Activated T-helper 17 cell treated with anti-CD3 and anti-CD28 coated beads, Interleukin-2, amount 50 U/mL, for 72 hours (primary cell): ENCODE data around the gene PRKCA. TPM values are rescaled to one million over a fixed set of nuclear protein-coding genes. Genes with fewer than 3 reads are reported as not detected.
A peak's percentile ranks its signal among the peaks of the same experiment; 100 is the strongest.
"Not testable (repeated sequence)": the region's sequence is repeated elsewhere in the genome, so short reads cannot be mapped to it uniquely, and the experiment has no call there.

Experiments
- ATAC-seq: fragments of 150-1000 bp; cut with Tn5 transposase; replicated peaks from 2 replicates; pipeline ENCODE4 v1.10.0; 2021; ENCODE audit warnings: mild to moderate bottlenecking, moderate library complexity
- H3K27ac Mint-ChIP-seq: one replicate; pipeline ENCODE4 v1.8.0; 2022; ENCODE audit warnings: mixed read lengths
- H3K27me3 Mint-ChIP-seq: one replicate; pipeline ENCODE4 v1.8.0; 2022; ENCODE audit warnings: mixed read lengths
- H3K36me3 Mint-ChIP-seq: one replicate; pipeline ENCODE4 v1.8.0; 2022; ENCODE audit warnings: low read depth, mild to moderate bottlenecking, mixed read lengths
- H3K4me1 Mint-ChIP-seq: one replicate; pipeline ENCODE4 v1.8.0; 2022; ENCODE audit warnings: mixed read lengths
- H3K4me3 Mint-ChIP-seq: one replicate; pipeline ENCODE4 v1.8.0; 2022; ENCODE audit warnings: mild to moderate bottlenecking, mixed read lengths
- H3K9me3 Mint-ChIP-seq: one replicate; pipeline ENCODE4 v1.8.0; 2022; ENCODE audit warnings: mixed read lengths
- total RNA-seq, 2 donors: library from RNA; stranded (reverse); gene quantifications; one replicate each; pipeline ENCODE4 v1.2.3, GENCODE V29; 2022

PRKCA gene
- total RNA-seq, 2 donors from 2014 or later = 58.2 to 86.0 TPM

GRCh38 chr17:66324381-66325004 is 22.1 kb downstream of the PRKCA start:
- H3K27me3 Mint-ChIP-seq, ATAC-seq, H3K9me3 Mint-ChIP-seq, H3K4me3 Mint-ChIP-seq, H3K27ac Mint-ChIP-seq: not testable (repeated sequence)
- H3K36me3 Mint-ChIP-seq = peaks cover 53% of the 10 kb centered on the region
- H3K4me1 Mint-ChIP-seq = peaks cover 40% of the 10 kb centered on the region

DNA sequence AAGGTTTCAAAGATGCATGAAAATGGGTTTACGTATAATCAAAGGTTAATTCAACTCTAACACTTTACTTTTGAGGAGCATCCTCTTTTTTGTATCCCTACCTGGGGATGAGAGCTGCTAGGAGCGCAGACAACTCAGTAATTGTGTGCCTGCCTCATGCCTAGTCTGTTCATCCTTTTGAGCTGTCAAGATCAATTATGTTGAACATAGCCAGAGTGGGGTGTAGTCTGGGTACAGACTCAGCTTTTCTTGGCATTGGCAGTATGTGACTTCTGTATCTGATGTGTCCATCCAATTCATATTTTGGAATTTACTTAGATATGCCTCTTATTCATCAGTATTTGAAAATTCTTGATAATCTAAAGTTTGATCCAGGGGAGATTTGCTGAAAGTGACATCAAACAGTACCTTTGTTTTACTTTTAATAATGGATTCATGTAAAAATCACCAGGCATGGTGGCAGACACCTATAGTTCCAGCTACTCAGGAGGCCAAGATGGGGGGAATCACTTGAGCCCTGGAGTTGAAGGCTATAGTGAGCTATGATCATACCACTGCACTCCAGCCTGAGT is 24.1 kb downstream of the PRKCA start:
- peak overlapping the region; percentile 13 for H3K4me3 Mint-ChIP-seq
- no peak for ATAC-seq
- peak overlapping the region; percentile 60 for H3K27ac Mint-ChIP-seq
- peaks cover 52% of the 10 kb centered on the region for H3K4me1 Mint-ChIP-seq
- no peaks in the 10 kb centered on the region for H3K27me3 Mint-ChIP-seq
- H3K36me3 Mint-ChIP-seq = peaks cover 48% of the 10 kb centered on the region
- no peaks in the 10 kb centered on the region for H3K9me3 Mint-ChIP-seq

DNA sequence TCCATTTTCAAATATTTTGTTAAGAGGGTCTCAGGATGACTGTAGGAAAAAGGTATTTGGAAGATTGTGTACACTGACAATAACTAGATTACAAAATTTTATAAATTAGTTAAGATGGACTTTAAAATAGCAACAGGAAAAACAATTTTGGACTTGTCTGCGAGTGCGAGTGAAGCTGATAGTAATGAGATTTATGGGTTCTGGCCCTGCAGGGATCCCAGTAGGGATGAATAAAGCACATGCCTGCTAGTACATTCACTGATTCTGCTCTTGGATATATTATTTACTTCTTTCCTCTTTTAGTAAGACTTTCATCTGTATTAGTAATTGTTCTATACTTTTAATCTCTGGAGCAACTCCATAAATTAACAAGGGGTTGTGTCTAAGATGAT is 28.2 kb downstream of the PRKCA start:
- H3K27ac Mint-ChIP-seq = peak overlapping the region; percentile 84
- no peak for ATAC-seq
- peaks cover 41% of the 10 kb centered on the region for H3K36me3 Mint-ChIP-seq
- peak overlapping the region; percentile 81 for H3K4me3 Mint-ChIP-seq
- no peaks in the 10 kb centered on the region for H3K27me3 Mint-ChIP-seq
- peaks cover 52% of the 10 kb centered on the region for H3K4me1 Mint-ChIP-seq
- H3K9me3 Mint-ChIP-seq = no peaks in the 10 kb centered on the region

DNA sequence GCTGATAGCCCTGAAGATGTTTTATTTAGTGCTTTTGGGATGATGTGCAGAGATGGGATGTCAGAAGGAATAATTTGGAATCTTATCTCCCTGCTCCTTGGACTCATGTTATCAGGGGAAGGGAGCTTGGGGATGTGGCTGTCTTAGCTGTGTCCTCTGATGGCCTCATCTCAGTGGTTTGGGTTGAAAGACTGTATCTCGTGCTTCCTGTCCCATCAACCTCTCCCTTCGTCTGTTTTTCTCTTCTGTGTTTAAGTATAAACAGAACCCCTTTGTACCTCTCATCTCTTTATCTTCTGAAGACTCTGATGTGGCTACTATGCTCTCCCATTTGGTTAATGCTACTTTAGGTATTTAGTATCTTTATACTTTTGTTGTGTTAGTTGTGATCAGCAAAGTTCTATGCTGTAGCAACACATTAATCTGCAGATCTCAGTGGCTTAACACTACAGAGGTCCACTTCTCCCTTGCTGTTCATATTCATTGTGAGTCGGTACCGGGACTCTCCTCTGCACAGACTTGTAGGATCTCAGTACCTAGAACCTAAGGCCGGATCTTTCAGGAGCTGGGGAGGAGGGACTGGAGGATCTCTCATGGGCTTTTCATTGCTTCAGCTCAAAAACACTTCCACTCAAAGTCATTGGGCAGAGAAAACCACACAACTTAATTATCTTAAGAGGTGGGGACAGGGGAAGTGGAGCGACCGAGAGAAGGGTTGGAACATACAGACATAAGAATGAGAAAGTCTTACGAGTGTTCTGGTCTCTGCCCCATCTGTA is 28.8 kb downstream of the PRKCA start:
- no peaks in the 10 kb centered on the region for H3K27me3 Mint-ChIP-seq
- peak; percentile 82 for ATAC-seq
- H3K4me3 Mint-ChIP-seq = peak overlapping the region; percentile 81
- H3K9me3 Mint-ChIP-seq = no peaks in the 10 kb centered on the region
- peaks cover 41% of the 10 kb centered on the region for H3K36me3 Mint-ChIP-seq
- H3K27ac Mint-ChIP-seq = peak overlapping the region; percentile 84
- peaks cover 49% of the 10 kb centered on the region for H3K4me1 Mint-ChIP-seq

DNA sequence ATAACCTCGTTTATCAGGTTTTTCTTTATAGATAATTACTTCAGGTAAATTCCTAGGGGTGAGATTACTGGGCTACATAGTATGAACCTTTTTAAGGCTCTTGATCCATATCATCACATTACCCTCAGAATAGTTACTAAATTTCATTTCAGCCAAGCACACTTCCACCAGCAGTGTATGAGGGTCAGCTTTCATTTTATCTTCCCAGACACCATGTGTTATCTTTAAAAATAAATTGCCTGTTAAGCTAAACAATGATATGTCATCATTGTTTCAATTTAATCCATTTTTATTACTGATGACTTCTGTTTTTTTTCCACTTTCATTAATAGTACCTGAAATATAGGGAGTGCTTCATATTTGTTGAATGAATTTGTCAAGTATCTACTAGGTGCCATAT is 33.4 kb downstream of the PRKCA start:
- no peak overlapping the region for H3K27ac Mint-ChIP-seq
- H3K4me1 Mint-ChIP-seq = peaks cover 46% of the 10 kb centered on the region
- ATAC-seq = no peak
- H3K9me3 Mint-ChIP-seq = no peaks in the 10 kb centered on the region
- H3K27me3 Mint-ChIP-seq = no peaks in the 10 kb centered on the region
- H3K36me3 Mint-ChIP-seq = peaks cover 36% of the 10 kb centered on the region
- no peak overlapping the region for H3K4me3 Mint-ChIP-seq

GRCh38 chr17:66337268-66337667 is 34.9 kb downstream of the PRKCA start:
- H3K27me3 Mint-ChIP-seq = no peaks in the 10 kb centered on the region
- peaks cover 46% of the 10 kb centered on the region for H3K36me3 Mint-ChIP-seq
- H3K4me1 Mint-ChIP-seq = peaks cover 38% of the 10 kb centered on the region
- H3K27ac Mint-ChIP-seq = peak overlapping the region; percentile 47
- peak overlapping the region; percentile 13 for H3K4me3 Mint-ChIP-seq
- H3K9me3 Mint-ChIP-seq = no peaks in the 10 kb centered on the region
- ATAC-seq = peak; percentile 94

DNA sequence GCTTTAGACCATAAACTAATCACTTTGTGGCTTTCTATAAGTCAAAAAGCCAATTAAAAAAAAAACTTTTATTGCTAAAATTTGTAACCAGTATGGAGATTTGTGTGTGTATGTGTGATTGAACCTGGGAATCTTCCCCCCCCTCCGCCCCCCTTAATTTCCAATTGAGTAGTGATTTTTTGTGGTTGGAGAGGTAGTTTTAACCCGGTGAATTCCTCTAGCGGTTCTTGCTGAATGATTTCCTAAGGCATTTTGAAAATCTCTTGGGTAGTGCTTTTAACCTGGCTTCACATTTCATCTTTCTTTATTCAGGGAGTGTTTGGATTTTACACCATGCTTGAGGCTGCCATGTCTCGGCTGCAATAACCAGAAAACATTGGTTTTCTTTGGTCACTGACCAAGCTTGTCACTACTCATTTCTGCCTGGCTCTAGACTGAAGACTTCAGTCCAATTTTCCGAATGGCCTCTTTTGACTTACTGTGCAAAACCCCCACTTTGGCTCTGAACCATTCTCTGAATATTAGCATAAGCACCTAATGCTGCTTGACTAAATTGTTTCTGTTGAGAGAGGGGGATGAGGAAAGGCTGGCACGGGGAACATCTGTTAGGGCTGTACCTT is 35.6 kb downstream of the PRKCA start:
- no peaks in the 10 kb centered on the region for H3K9me3 Mint-ChIP-seq
- no peaks in the 10 kb centered on the region for H3K27me3 Mint-ChIP-seq
- peaks cover 46% of the 10 kb centered on the region for H3K36me3 Mint-ChIP-seq
- peak overlapping the region; percentile 60 for H3K27ac Mint-ChIP-seq
- peak overlapping the region; percentile 54 for H3K4me3 Mint-ChIP-seq
- peak; percentile 40 for ATAC-seq
- H3K4me1 Mint-ChIP-seq = peaks cover 38% of the 10 kb centered on the region

- H3K27ac Mint-ChIP-seq = peak overlapping the region; percentile 60
- H3K9me3 Mint-ChIP-seq = no peaks in the 10 kb centered on the region
- peaks cover 54% of the 10 kb centered on the region for H3K36me3 Mint-ChIP-seq
- no peaks in the 10 kb centered on the region for H3K27me3 Mint-ChIP-seq
- no peak for ATAC-seq
- H3K4me3 Mint-ChIP-seq = peak overlapping the region; percentile 54
- peaks cover 38% of the 10 kb centered on the region for H3K4me1 Mint-ChIP-seq
Measured at GRCh38 chr17:66338937-66339336, 36.5 kb downstream of the PRKCA start.

GRCh38 chr17:66339561-66339960 is 37.1 kb downstream of the PRKCA start:
- Mint-ChIP-seq H3K27me3 (no peaks in the 10 kb centered on the region), H3K36me3 (peaks cover 50% of the 10 kb centered on the region), H3K4me1 (peaks cover 33% of the 10 kb centered on the region), H3K9me3 (no peaks in the 10 kb centered on the region), H3K4me3 (peak overlapping the region; percentile 54), H3K27ac (no peak overlapping the region)
- no peak for ATAC-seq

DNA sequence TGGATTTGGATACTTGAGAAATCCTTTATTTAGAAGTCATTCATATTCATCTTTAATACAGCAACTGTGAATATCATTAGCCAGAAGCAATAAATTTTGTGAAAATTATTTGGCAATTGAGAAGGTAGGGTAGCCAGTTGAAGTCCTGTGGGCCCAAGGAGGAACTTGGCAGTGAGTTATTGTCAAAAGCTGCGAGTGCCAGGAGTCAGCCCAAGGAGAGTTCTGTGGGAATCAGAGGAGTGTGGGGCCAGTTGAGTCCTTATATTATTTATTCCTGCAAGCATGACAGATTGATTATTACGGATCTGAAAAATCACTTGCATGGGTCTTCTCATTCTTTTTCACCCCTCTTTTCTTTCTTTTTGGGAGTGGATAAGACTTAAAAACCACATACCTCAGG is 38.3 kb downstream of the PRKCA start:
- no peak for ATAC-seq
- Mint-ChIP-seq H3K36me3 (peaks cover 46% of the 10 kb centered on the region), H3K4me1 (peaks cover 31% of the 10 kb centered on the region), H3K27me3 (no peaks in the 10 kb centered on the region), H3K4me3 (no peak overlapping the region), H3K9me3 (no peaks in the 10 kb centered on the region), H3K27ac (no peak overlapping the region)

- Mint-ChIP-seq H3K4me3 (no peak overlapping the region), H3K27ac (no peak overlapping the region), H3K4me1 (peaks cover 31% of the 10 kb centered on the region), H3K27me3 (no peaks in the 10 kb centered on the region), H3K9me3 (no peaks in the 10 kb centered on the region), H3K36me3 (peaks cover 46% of the 10 kb centered on the region)
- ATAC-seq = no peak
Measured at GRCh38 chr17:66341462-66341861, 39.0 kb downstream of the PRKCA start.

DNA sequence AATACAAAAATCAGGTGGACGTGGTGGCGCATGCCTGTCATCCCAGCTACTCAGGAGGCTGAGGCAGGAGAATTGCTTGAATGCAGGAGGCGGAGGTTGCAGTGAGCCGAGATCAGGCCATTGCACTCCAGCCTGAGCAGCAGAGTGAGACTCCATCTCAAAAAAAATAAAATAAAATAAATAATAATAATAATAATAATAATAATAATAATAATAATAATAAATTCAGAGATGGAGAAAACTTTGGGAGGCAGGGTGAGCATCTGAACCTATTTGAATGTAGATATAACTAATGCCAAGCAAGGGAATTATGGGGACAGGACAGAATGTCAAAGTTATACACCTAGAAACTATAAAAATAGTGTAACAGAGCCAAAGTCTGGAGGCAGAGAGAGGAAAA is 39.9 kb downstream of the PRKCA start:
- peaks cover 46% of the 10 kb centered on the region for H3K36me3 Mint-ChIP-seq

GRCh38 chr17:66343531-66344078 is 41.2 kb downstream of the PRKCA start:
- Mint-ChIP-seq H3K4me1 (peaks cover 29% of the 10 kb centered on the region), H3K27ac (no peak overlapping the region), H3K27me3 (no peaks in the 10 kb centered on the region), H3K9me3 (no peaks in the 10 kb centered on the region), H3K36me3 (peaks cover 37% of the 10 kb centered on the region), H3K4me3 (no peak overlapping the region)
- ATAC-seq = no peak

More for the DNA sequence above, 39.9 kb downstream of the PRKCA start:
- H3K9me3 Mint-ChIP-seq, H3K4me3 Mint-ChIP-seq, ATAC-seq, H3K27ac Mint-ChIP-seq, H3K27me3 Mint-ChIP-seq: not testable (repeated sequence)
- peaks cover 29% of the 10 kb centered on the region for H3K4me1 Mint-ChIP-seq

- Mint-ChIP-seq H3K4me3 (no peak overlapping the region), H3K36me3 (peaks cover 32% of the 10 kb centered on the region), H3K9me3 (no peaks in the 10 kb centered on the region), H3K27ac (no peak overlapping the region), H3K4me1 (peaks cover 24% of the 10 kb centered on the region), H3K27me3 (no peaks in the 10 kb centered on the region)
- no peak for ATAC-seq
Measured at GRCh38 chr17:66344473-66344872, 42.1 kb downstream of the PRKCA start.
